ENCODE measurements around the gene SESN2.

GRCh38 chr1:28297826-28298225 is 38.5 kb downstream of the SESN2 start:
- TF ChIP-seq POLR2AphosphoS5 (IDR thresholded peaks at IDR 0.05; ENCODE audit: low read depth, low read length) (no peak), POLR2A (IDR thresholded peaks at IDR 0.05; ENCODE audit: low read depth, low read length) (no peak), TAF1 (IDR thresholded peaks at IDR 0.05; ENCODE audit: borderline replicate concordance, low read depth, low read length) (no peak)

All from GM12892 (cell line).